SK-N-SH treated with all-trans-retinoic acid at 6 μM for 48 hours (cell line): Measurements from ENCODE around the gene KCNQ5.

Experiments used
- ATAC-seq: fragments of 200-7000 bp; cut with Tn5 transposase; 3 replicates; pipeline ENCODE4 v1.9.1; 2020; ENCODE audit warnings: mild to moderate bottlenecking, moderate library complexity
- ARNTL ChIP-seq: fragments of 450-650 bp; formaldehyde crosslinking; IDR thresholded peaks from 2 replicates; pipeline ENCODE4 v1.5.0; 2020; ENCODE audit warnings: low read depth, mild to moderate bottlenecking, moderate library complexity, borderline replicate concordance
- BACH2 ChIP-seq: fragments of 250-450 bp; sonication (Bioruptor Pico); IDR thresholded peaks from 2 replicates; pipeline ENCODE4 v1.9.0; 2021; ENCODE audit warnings: mild to moderate bottlenecking, borderline replicate concordance
- CSDC2 ChIP-seq: fragments of 250-450 bp; sonication (Bioruptor Pico); IDR thresholded peaks from 2 replicates; pipeline ENCODE4 v1.5.0; 2020; ENCODE audit warnings: mild to moderate bottlenecking, moderate library complexity
- ESRRG ChIP-seq: fragments of 250-450 bp; sonication (Bioruptor Pico); IDR thresholded peaks from 2 replicates; pipeline ENCODE4 v1.6.1; 2021; ENCODE audit warnings: mild to moderate bottlenecking
- GLIS3 ChIP-seq: fragments of 250-450 bp; sonication (Bioruptor Pico); IDR thresholded peaks from 2 replicates; pipeline ENCODE4 v1.5.0; 2020; ENCODE audit warnings: mild to moderate bottlenecking, moderate library complexity
- OSR1 ChIP-seq: fragments of 250-450 bp; sonication (Bioruptor Pico); IDR thresholded peaks from 2 replicates; pipeline ENCODE4 v1.8.0; 2022; ENCODE audit warnings: moderate library complexity, mild to moderate bottlenecking, inconsistent platforms
- PPARA ChIP-seq: fragments of 250-450 bp; sonication (Bioruptor Pico); IDR thresholded peaks from 2 replicates; pipeline ENCODE4 v1.5.0; 2020; ENCODE audit warnings: mild to moderate bottlenecking, borderline replicate concordance
- RARB ChIP-seq: fragments of 250-450 bp; sonication (Bioruptor Pico); IDR thresholded peaks from 2 replicates; pipeline ENCODE4 v1.8.0; 2021; ENCODE audit warnings: mild to moderate bottlenecking, moderate library complexity
- SNAI2 ChIP-seq: fragments of 250-450 bp; sonication (Bioruptor Pico); IDR thresholded peaks from 2 replicates; pipeline ENCODE4 v1.5.0; 2020; ENCODE audit warnings: mild to moderate bottlenecking, moderate library complexity
- TCF4 ChIP-seq: fragments of 250-450 bp; sonication (Bioruptor Pico); IDR thresholded peaks from 2 replicates; pipeline ENCODE4 v1.8.0; 2021; ENCODE audit warnings: mild to moderate bottlenecking, moderate library complexity, borderline replicate concordance
- TOX ChIP-seq: fragments of 250-450 bp; sonication (Bioruptor Pico); IDR thresholded peaks from 2 replicates; pipeline ENCODE4 v1.8.0; 2021; ENCODE audit warnings: mild to moderate bottlenecking, moderate library complexity, borderline replicate concordance
- ZC3H10 ChIP-seq: fragments of 250-450 bp; sonication (Bioruptor Pico); IDR thresholded peaks from 2 replicates; pipeline ENCODE4 v1.5.1; 2021; ENCODE audit warnings: mild to moderate bottlenecking, moderate library complexity
- ZFP3 ChIP-seq: fragments of 250-450 bp; sonication (Bioruptor Pico); IDR thresholded peaks from 2 replicates; pipeline ENCODE4 v1.5.0; 2020; ENCODE audit warnings: mild to moderate bottlenecking, moderate library complexity
- ZFP30 ChIP-seq: fragments of 450-650 bp; formaldehyde crosslinking; IDR thresholded peaks from 2 replicates; pipeline ENCODE4 v1.5.0; 2022; ENCODE audit warnings: mild to moderate bottlenecking, moderate library complexity
- ZNF565 ChIP-seq: fragments of 450-650 bp; formaldehyde crosslinking; conservative IDR thresholded peaks from 2 replicates; pipeline ENCODE4 v1.5.0; 2020; ENCODE audit warnings: low read depth, mild to moderate bottlenecking, moderate library complexity
- ZNF70 ChIP-seq: fragments of 450-650 bp; formaldehyde crosslinking; IDR thresholded peaks from 2 replicates; pipeline ENCODE4 v1.5.0; 2020; ENCODE audit warnings: mild to moderate bottlenecking, moderate library complexity
- ZNF8 ChIP-seq: fragments of 450-650 bp; formaldehyde crosslinking; IDR thresholded peaks from 2 replicates; pipeline ENCODE4 v1.5.0; 2020; ENCODE audit warnings: mild to moderate bottlenecking, moderate library complexity
- TF ChIP-seq, protein P1 (sequence below): fragments of 250-450 bp; sonication (Bioruptor Pico); IDR thresholded peaks from 2 replicates; pipeline ENCODE4 v1.8.0; 2021; ENCODE audit warnings: low read depth, mild to moderate bottlenecking, moderate library complexity, borderline replicate concordance
- TF ChIP-seq, protein P2 (sequence below): fragments of 250-450 bp; sonication (Bioruptor Pico); IDR thresholded peaks from 2 replicates; pipeline ENCODE4 v1.5.0; 2020; ENCODE audit warnings: mild to moderate bottlenecking, moderate library complexity
- TF ChIP-seq, protein P3 (sequence below): fragments of 250-450 bp; sonication (Bioruptor Pico); IDR thresholded peaks from 2 replicates; pipeline ENCODE4 v1.8.0; 2020; ENCODE audit warnings: mild to moderate bottlenecking, moderate library complexity, borderline replicate concordance
- TF ChIP-seq, protein P4 (sequence below): fragments of 250-450 bp; sonication (Bioruptor Pico); IDR thresholded peaks from 2 replicates; pipeline ENCODE4 v1.5.1; 2020; ENCODE audit warnings: low read depth, mild to moderate bottlenecking, moderate library complexity

Gene KCNQ5

DNA sequence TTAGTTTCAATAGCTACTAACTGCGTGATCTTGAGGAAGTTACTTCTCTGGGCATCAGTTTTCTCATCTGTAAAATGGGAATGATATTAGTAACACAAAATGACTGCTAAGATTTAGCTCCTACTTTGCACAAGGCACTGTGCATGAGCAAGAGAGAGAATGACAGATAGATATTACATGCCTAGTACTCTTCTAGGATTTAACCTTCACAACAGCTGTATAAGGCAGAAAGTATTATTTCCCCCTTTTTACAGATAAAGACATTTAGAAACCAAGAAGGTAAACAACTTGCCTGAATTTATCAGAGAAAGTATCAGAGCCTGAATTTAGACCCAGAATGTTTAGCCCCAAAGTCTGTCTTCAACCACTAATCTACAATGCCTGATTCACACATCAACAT, 321.8 kb downstream of the KCNQ5 start:
- no peak for ATAC-seq
- no peak for TF ChIP-seq ESRRG
- no peak for TF ChIP-seq TCF4 (CRISPR knock-in tag)
- TF ChIP-seq ZFP3 (CRISPR knock-in tag), result no peak
- TF ChIP-seq GLIS3 (CRISPR knock-in tag), result no peak
- TF ChIP-seq OSR1 (CRISPR knock-in tag), result no peak
- TF ChIP-seq, protein P1, sequence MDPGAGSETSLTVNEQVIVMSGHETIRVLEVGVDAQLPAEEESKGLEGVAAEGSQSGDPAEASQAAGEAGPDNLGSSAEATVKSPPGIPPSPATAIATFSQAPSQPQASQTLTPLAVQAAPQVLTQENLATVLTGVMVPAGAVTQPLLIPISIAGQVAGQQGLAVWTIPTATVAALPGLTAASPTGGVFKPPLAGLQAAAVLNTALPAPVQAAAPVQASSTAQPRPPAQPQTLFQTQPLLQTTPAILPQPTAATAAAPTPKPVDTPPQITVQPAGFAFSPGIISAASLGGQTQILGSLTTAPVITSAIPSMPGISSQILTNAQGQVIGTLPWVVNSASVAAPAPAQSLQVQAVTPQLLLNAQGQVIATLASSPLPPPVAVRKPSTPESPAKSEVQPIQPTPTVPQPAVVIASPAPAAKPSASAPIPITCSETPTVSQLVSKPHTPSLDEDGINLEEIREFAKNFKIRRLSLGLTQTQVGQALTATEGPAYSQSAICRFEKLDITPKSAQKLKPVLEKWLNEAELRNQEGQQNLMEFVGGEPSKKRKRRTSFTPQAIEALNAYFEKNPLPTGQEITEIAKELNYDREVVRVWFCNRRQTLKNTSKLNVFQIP (CRISPR knock-in tag), result no peak
- no peak for TF ChIP-seq ZNF565 (CRISPR knock-in tag)
- TF ChIP-seq, protein P2, sequence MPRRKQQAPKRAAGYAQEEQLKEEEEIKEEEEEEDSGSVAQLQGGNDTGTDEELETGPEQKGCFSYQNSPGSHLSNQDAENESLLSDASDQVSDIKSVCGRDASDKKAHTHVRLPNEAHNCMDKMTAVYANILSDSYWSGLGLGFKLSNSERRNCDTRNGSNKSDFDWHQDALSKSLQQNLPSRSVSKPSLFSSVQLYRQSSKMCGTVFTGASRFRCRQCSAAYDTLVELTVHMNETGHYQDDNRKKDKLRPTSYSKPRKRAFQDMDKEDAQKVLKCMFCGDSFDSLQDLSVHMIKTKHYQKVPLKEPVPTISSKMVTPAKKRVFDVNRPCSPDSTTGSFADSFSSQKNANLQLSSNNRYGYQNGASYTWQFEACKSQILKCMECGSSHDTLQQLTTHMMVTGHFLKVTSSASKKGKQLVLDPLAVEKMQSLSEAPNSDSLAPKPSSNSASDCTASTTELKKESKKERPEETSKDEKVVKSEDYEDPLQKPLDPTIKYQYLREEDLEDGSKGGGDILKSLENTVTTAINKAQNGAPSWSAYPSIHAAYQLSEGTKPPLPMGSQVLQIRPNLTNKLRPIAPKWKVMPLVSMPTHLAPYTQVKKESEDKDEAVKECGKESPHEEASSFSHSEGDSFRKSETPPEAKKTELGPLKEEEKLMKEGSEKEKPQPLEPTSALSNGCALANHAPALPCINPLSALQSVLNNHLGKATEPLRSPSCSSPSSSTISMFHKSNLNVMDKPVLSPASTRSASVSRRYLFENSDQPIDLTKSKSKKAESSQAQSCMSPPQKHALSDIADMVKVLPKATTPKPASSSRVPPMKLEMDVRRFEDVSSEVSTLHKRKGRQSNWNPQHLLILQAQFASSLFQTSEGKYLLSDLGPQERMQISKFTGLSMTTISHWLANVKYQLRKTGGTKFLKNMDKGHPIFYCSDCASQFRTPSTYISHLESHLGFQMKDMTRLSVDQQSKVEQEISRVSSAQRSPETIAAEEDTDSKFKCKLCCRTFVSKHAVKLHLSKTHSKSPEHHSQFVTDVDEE (CRISPR knock-in tag), result no peak
- TF ChIP-seq, protein P3, sequence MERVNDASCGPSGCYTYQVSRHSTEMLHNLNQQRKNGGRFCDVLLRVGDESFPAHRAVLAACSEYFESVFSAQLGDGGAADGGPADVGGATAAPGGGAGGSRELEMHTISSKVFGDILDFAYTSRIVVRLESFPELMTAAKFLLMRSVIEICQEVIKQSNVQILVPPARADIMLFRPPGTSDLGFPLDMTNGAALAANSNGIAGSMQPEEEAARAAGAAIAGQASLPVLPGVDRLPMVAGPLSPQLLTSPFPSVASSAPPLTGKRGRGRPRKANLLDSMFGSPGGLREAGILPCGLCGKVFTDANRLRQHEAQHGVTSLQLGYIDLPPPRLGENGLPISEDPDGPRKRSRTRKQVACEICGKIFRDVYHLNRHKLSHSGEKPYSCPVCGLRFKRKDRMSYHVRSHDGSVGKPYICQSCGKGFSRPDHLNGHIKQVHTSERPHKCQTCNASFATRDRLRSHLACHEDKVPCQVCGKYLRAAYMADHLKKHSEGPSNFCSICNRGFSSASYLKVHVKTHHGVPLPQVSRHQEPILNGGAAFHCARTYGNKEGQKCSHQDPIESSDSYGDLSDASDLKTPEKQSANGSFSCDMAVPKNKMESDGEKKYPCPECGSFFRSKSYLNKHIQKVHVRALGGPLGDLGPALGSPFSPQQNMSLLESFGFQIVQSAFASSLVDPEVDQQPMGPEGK, result no peak
- TF ChIP-seq ZNF70, result no peak
- no peak for TF ChIP-seq ZC3H10 (CRISPR knock-in tag)
- TF ChIP-seq, all 23 proteins: peak for 0

DNA sequence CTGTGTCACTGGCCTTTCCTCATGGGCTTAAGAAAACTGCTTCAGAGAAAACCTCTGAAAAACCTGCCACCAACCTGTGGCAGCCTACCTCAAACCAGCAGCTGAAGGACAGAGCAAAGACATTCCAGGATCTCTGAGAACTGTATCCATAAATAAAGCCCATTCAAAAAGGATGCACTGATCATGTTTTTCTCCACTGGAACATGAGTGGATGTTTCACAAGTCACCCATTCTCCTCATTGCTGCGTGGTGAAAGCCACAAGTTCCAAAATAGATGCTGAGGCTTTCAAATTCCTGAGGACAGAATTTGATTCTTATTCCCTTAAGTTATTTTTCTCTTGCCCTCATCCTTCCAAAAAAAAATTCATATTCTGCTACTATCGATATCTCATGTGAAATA, 322.8 kb downstream of the KCNQ5 start:
- ATAC-seq, result no peak
- TF ChIP-seq TOX (CRISPR knock-in tag), result no peak
- TF ChIP-seq TCF4 (CRISPR knock-in tag), result no peak
- TF ChIP-seq ZNF8 (CRISPR knock-in tag), result no peak
- TF ChIP-seq OSR1 (CRISPR knock-in tag), result no peak
- TF ChIP-seq SNAI2 (CRISPR knock-in tag), result no peak
- TF ChIP-seq BACH2 (CRISPR knock-in tag), result no peak
- TF ChIP-seq, protein P1 (CRISPR knock-in tag), result no peak
- TF ChIP-seq, protein P4, sequence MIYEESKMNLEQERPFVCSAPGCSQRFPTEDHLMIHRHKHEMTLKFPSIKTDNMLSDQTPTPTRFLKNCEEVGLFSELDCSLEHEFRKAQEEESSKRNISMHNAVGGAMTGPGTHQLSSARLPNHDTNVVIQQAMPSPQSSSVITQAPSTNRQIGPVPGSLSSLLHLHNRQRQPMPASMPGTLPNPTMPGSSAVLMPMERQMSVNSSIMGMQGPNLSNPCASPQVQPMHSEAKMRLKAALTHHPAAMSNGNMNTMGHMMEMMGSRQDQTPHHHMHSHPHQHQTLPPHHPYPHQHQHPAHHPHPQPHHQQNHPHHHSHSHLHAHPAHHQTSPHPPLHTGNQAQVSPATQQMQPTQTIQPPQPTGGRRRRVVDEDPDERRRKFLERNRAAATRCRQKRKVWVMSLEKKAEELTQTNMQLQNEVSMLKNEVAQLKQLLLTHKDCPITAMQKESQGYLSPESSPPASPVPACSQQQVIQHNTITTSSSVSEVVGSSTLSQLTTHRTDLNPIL (CRISPR knock-in tag), result no peak
- no peak for TF ChIP-seq ZC3H10 (CRISPR knock-in tag)
- no peak for TF ChIP-seq ZNF565 (CRISPR knock-in tag)
- TF ChIP-seq PPARA, result no peak
- no peak for TF ChIP-seq RARB (CRISPR knock-in tag)
- no peak for TF ChIP-seq ARNTL (CRISPR knock-in tag)
- no peak for TF ChIP-seq ESRRG

DNA sequence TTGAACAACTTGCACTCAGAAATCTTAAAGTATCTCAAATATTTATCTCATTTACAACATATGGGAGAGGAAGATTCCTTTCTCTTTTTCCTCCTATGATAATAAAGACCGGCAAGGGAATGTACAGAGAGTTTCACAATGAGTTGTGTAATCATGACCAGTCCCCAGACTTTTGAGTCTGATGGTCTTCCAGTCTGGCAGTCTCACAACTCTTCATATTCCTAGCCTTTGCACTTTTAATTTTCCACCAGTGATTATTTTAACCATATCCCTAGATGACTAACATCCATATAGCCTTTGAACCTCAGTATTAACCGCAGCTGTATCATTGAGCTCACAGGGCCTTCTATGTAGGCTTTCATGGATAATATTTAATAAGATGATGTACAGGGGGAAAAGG, 324.9 kb downstream of the KCNQ5 start:
- no peak for TF ChIP-seq CSDC2 (CRISPR knock-in tag)
- TF ChIP-seq ZNF70, result no peak
- TF ChIP-seq, protein P1 (CRISPR knock-in tag), result no peak
- TF ChIP-seq SNAI2 (CRISPR knock-in tag), result no peak
- no peak for TF ChIP-seq OSR1 (CRISPR knock-in tag)
- no peak for TF ChIP-seq ESRRG
- no peak for TF ChIP-seq ZNF565 (CRISPR knock-in tag)
- TF ChIP-seq ZFP30 (CRISPR knock-in tag), result no peak
- ATAC-seq, result no peak
